Hematopoietic multipotent progenitor cell treated with erythropoietin and hydrocortisone succinate and interleukin-3 and kit ligand, for 4 days (in vitro differentiated cells): Measurements from ENCODE around the gene BEST1.

Source experiments
- DNase-seq: peaks from one replicate; pipeline ENCODE4 v3.0.0-alpha.2; 2015

The BEST1 gene

DNA sequence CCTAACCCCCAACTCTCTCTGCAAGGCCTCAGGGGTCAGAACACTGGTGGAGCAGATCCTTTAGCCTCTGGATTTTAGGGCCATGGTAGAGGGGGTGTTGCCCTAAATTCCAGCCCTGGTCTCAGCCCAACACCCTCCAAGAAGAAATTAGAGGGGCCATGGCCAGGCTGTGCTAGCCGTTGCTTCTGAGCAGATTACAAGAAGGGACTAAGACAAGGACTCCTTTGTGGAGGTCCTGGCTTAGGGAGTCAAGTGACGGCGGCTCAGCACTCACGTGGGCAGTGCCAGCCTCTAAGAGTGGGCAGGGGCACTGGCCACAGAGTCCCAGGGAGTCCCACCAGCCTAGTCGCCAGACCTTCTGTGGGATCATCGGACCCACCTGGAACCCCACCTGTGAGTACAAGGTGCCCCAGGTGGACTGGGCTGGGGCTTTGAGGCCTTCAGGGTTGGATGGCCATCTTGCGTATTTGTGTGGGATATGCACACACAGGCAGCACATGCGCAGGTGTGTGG, at the start of gene BEST1:
Gene BEST1, plus strand, starts transcription at position 317 of the 513 bp plus-strand sequence. CDS start 1,456 bp downstream, outside the sequence.
- DNase-seq: no peak

DNA sequence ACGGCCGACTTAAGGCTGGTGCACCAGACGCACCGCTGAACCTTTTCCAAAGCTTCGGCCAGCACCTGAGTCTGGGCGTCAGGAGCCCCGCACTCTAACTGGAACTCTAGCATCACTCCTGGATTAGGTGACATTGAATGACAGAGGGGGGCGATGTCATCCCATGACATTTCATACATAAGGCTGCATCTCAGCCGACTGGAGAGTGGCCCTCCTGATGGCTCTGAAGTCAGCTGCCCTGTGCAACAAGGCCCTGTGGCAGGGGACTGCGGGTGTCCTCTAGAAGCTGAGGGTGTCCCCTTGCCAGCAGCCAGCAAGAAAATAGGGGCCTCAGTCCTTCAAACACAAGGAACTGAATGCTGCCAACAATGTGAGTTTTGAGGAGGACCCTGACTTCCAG, 48.8 kb upstream of the BEST1 start:
- DNase-seq: no peak

DNA sequence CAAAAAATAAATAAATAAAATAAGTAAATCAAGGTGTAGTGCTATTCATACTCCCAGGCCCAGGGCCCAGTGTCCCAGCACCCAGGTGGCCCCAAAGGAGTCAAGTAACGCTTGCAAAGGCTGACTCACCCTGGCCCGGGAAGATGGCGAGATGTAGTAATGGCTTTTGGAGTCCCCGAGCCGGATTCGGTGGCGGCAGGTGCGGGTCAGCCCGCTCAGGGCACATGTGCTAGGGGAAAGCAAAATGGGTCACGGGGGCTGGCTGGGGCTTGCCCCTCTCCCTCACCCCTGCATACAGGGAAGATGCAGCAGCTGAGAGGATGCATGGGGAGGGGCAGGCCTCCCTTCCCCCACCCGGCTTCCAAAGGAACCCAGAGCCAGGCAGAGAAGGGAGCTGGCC, 47.8 kb upstream of the BEST1 start:
- no peak for DNase-seq

DNA sequence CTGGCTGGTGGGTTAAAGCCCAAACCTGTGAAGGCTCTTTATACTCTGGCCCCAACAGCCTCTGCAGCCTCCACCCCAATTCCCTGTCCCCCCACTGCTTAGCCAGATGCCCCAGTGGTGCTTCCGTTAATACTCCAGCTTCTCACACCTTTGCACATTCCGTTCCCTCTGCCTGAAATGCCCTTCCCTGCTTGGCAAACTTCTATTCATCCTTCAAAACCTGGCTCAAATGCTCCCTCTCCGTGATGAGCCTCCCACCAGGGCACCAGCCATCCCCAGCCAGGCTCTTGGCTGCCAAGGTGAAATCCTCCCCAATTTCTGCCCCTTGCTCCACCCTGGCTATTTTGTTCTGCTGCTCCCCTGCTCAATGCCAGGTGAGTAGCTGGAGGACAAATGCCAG, 46.3 kb upstream of the BEST1 start:
- DNase-seq: no peak

DNA sequence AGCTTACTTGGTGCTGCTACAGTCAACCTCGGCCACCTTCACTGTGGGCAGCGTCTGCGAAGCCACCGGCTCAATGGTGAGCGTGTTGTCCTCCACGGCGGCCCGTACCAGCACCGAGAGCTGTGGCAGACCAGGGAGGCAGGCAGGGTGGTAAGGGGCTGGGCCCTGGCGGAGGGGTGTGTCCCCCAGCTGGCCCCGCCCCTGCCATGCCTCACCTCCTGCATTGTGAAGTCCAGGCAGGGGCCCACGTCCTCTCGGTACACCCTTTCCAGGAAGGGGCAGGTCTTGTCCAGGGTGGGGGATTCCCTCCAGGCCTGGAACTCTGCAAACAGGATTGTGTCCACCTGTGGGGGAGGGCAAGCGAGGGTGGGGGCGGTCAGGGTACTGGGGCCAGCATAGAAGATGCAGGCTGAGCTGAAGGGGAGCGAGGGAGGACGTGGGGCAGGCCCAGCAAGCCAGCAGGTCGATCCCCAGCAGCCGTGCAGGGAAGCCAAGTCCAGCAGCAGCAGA, 45.6 kb upstream of the BEST1 start:
- peak; percentile 62 for DNase-seq

DNA sequence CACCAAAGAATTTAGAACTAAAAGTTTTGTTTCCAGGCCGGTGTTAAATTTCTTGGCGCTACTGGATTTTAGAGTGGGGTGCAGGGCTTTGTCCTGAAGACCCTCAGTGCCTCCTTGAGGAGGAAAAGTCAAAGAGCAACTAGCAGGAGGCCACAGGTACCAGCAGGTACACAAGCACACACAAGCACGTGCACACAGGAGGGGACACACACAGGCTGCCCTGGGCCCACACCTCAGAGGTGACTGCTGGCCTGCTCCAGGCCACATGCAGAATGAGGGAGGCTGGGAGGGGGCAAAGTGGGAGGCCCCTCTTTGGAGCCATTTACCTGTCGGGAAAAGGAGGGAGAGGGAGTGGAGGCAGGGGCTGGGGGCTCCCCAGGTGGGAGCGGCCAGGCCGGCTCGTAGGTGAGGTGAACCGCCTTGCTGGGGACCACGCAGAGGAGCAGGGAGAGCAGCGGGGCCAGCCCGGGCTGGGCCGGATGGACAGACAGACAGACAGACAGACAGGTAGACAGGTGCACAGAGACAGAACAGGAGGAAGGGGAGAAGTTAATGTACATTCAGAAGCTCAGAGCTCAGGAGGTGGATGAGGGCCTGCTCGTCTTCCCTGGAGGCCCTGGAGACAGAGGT, 45.0 kb upstream of the BEST1 start:
- no peak for DNase-seq

DNA sequence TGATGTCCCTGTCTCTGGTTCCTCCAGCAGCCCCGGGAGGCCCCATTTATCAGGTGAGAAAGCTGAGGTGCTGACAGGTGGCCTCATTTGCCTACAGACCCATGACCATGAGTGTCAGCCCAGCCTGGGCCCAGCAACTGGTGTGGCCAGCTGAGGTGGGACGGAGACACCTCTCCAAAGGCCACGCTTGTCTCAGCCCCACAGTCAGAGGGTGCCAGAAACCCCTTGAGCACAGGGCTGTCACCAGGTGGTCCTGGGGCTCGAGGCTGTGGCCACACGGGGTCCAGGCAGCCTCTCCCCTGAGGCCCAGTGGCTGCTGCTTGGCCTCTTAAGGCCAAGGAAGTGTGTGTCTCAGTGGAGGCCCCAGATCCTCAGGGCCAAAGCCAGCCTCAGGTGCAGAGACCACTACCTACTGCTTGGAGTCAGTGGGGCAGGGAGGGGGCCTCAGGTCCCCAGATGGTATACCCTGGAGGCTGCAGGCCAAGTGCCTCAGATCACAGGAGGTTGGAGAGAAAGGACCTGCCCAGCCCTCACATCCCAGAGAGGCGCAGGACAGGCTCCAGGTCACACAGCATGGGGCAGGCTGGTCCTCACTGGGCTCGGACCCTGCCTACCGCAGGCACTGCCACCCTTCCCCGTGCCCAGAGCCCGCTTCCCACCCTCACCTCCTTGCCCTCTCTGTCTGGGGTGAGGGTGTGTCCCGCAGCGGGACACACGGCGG, 44.2 kb upstream of the BEST1 start:
- DNase-seq: no peak

DNA sequence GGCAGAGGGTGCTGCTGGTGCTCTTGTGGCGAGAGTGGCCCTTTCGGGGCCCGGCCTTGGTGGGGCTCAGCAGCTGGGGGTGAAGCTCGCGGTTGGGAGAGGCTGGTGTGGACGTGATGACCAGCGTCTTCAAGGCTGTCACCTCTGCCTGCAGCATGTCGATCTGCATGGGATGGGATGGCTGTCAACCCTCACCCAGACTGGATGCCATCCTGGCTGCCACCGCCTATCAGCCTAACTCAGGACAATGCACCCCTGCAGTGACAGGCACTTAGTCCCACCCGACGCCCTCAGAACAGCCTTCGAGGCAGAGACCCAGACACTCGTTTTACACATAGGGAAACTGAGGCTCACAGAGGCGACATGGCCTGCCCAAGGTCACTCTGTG, 43.6 kb upstream of the BEST1 start:
- DNase-seq: no peak

DNA sequence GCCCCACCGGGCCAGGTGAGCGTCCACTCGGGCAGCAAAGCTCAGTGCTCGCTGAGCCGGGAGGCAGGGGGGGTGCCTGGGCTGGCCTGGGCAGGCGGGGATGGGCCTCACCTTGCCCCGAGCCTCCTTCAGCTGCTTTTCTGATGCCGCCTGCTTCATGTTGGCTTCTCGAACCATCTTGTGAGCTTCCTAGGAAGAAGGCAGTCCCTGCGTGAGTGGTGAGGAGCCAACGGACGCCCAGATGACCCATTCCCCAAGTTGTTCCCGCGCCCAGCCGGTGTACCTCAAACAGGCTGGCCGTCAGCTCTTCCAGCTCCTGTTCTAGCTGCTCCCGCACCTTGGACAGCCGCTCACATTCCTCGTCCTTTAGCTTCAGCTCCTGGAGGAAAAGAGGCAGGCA, 42.9 kb upstream of the BEST1 start:
- DNase-seq: no peak

DNA sequence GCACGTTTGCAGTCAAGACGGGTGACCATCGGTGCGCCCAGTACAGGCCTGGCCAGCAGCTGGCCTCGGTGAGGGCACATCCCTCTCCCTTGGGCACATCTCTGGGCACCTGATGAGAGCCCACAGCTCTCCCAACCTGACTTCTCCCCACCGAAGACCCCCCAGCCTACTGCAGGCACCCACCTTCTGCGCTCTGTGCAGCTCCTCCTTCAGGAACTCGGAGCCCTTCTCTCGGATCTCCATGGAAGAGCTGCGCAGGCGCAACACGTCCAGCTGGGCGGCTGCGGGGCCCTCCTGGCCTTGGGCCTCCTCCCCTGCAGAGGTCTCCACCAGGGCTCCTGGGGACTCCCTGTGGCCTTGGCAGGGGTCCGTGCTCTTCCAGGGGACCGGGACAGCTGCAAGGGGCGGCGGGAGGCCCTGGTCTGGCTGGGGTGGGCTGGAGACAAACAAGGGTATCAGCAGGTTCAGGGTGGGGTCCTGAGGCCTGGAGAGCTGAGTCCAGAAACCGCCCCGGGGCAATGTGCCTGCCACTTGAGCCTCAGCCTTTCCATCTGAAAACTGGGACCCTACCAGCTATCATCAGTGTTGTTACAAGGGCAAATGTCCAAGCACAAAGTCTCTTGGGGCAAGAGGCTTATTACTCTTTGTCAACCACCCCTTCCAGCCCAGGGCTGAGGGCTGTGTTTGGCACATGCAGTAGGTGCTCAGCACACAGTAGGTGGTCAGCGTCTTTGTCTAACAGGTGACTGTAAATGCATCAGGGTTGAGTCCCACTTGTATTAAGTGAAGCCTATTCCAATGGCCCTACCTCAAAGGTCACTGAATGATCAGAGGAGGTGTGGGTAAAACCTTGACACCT, 42.1 kb upstream of the BEST1 start:
- DNase-seq: no peak

DNA sequence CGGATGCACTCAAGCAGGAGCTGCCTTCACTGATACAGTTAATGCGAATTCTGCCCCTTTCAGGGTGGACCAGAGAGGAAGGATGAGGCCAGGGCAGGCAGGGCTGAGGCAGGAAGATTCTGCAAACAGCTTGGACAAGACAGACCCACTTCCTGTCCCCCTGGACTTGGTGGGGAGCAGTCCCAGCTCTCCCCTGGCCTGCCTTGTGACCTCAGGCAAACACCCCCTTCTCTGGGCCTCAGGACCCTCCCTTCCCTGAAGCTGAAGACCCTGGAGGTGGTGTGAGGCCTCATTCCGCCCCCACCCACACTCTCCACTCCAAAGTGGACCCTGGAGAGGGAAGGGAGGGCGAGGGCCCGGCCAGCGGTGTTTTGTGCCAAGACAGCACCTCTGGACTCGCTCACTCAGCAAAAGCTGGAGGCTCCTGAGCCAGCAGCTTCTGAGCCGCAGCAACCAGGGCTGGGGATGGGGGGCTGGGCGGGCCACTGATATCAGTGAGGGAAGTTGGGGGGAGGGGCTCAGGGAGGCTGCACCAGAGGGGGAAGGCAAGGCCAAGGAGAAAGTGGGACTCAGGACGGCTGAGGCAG, 41.3 kb upstream of the BEST1 start:
- DNase-seq: peak; percentile 41

DNA sequence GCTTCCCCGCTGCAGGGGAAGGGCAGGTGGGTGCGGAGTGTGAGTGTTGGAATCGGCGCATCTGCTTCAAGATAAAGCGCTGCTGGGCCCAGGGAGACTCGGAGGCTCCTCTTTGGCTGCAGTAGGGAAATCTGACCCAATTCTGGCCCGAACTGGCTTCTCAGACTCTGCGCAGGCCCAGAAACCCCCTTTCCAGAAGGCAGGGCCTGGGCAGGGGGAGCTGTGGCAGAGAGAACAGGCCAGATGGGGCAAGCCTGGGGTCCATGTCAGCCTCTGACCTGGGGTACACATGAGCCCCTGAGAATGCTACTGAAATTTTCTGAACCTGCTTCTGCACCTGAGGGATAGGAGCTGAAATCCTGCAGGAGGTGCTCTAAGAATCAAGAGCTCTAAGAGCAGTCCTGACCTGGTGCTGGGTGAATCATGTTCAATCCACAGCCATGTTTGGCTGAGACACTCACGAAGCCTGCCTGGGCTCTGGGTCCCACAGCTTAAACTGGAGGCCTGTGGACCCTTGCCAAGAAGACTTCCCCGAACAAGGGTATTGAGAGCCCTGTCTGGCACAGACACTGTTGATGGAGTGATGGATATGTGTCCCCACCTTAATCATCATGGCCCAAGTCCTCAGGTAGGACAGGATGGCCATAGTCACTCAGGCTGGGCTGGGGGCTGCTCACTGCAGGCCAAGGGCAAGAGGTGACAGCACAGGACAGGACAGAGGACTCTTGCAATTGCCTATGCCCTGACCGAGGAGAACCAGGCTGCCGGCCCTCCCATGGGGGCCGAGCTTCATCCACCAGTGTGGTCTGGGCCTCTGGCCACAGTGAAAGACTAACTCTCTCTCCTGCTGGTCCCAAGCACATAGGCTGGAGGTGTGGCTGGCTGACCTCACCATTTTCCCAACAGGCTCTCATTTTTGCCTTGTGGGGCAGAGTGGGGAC, 39.7 kb upstream of the BEST1 start:
- DNase-seq: no peak

DNA sequence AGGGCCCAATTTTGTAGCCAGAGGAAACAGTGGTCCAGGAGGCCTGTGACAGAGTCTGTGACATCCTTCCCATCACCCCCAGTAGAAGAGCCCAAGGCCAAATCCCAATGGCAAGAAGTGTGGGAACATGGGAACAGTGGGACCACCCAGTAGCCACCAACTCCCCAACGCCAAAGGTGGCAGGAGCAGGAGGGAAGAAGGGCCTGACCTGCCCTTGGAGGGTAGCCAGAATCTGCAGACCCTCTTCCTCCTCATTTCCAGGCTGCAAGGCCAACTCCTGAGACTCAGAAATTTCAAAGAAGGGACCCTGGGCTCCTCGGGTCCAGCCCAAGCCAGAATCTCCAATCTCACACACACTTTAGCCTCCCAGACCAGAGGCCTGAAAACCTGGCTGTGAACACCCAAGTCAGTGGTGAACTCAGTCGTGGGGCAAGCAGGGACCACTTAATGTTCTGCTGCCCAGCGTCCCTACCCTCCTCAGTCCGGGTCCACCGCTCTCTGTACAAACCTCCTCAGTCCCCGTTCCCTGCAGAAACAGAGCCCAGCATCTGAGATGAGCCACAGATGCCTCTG, 38.9 kb upstream of the BEST1 start:
- DNase-seq: no peak

DNA sequence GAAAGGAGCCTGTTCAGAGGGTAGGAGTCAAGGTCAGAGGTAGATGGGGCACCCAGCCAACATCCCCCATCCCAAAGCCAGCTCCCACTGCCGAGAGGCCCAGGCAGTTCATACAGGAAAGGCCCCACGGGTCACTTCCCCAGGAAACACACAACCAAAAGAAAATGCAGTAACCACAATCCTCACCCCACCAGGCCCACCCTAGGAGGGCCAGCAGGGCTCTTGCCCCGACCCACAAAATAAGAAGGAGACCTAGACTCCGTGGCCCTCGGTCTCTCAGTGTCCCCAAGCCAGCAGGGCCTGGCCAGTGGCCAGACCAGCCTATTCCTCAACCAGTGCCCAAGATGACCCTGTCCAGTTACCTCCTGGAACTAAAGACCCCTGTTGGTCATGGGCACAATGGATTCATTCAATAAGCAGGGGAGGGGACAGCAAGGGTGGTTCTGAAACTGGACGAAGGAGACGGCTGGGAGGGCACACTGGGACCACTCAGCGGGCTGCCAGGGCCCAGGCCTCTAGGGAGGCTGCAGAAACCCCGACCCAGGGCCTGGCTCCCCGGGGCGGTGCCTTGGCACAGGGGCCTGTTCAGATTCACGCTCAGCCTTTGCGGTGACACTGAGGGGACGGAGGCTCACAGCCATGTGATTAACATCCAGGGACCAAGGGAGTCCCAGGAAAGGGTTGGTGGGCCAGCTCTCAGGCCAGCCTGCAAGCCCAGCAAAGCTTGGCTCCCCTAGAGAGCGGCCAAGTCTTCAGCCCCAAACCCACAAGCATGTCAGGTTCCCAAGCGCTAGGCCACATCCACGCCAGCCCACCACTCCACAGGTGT, 38.2 kb upstream of the BEST1 start:
- DNase-seq: no peak

DNA sequence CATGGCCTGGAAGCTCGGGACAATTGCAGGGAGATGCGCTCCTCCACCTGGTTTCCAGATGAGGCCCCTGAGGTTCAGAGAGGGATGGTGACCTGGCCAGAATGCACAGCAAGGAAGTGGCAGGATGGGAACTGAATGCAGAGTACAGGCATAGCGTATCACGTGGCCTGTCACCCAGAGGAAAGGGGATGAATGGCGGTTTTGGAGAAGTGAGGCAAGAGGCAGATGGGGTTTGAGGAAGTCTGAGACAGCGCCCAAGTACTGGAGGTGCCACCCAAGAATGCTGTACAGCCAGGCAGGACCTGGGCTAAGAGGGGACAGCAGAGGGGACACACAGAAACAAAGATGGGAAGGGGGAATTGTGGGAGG, 37.6 kb upstream of the BEST1 start:
- DNase-seq: peak; percentile 86

DNA sequence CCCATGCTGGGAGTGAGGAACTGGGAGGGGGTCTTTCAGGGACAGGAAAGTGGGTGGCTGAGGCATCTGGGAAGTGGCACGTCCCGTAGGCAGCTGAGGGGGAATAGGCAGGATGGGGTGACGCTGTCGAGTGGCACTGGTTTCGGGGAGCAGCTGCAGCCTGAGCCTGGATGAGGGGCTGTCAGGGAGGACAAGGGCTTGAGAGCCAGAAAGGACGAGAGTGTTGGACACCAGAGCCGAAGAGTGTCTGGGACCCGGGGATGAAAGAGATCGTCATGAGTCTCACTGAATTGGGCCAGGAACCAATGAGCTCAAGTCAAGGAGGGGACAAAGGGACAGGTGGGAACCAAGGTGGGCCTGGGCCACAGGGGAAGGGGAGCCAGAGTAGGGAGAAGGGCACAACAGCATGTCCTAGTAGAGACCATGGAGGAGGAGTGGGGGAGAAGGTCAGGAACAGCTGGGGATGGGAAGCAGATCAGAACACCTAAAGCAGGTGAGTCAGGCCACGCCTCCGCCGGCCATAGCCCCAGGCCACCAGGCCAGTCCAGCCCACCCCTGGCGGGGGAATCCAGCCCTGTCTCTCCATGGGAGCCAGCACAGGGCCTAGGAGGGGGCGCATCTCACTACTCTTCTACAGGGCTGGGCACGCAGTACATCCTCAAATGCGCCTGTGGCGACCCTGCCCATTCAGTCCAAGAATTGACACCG, 37.0 kb upstream of the BEST1 start:
- DNase-seq: no peak

DNA sequence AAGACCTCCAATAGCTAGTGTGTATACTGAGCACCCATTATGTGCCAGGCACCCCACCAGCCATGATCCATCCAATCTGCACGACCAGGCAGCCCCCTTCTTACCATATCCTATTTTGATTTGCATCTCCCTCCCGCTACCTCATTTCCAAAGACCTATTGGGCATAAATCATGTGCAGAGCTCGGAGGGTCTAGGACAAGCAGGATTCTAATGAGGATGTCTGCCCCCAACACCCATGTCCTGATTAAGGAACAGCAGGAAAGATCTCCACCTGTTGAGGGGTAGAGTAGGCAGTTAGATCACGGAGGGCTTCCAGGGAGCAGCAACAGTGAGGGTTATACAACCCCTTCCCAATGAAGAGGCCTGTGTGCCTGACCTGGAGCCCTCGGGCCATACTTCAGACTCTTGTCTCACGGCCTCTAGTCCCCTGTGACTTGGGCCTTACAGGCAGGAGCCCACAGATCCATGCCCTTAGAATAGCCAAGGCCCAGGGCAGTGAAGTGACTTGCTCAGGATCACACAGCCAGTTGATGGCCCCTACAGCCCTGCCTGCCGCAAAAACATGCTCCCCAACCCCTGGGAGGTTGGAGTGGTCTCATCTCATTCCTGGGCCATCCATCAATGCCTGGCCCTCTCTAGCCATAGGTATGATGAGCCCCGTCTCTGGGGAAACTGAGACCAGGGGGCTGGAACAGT, 36.3 kb upstream of the BEST1 start:
- DNase-seq: no peak

DNA sequence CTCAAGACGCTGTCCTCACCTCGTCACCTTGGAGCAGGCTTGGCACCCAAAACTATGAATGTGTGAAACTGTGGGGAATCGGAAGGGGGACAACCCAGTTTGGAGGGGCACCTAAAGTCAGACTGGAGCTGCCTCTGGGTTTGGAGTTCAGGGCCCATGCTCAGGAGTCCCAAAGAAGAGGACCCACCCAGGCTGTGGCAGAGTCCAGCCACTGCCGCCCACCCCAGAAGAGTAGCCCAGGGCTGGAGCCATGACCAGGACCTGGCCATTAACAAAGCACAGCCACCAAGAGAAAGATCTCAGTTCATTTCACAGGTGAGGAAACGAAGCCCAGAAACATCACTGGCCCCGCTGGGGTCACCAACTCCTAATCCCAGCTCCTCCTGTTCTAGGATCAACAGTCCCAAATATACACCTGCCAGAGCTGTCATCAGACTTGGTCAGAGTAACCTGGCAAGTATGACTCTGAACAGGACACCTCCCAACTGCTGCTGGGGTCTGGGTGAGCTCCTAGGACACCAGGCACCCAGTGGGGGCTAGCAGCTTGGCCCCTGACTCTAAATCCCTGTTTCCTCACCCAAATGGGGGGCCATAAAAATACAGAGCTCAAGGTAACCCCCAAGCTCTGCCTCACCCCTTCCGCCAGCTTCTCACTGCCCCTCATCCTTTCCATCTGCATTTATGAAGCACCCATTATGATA, 35.5 kb upstream of the BEST1 start:
- DNase-seq: no peak
